ENCODE results near the gene DERA.

Gene DERA

GRCh38 chr12:16086942-16087341 is 175.8 kb downstream of the DERA start:
- no peak for DNase-seq
